ENCODE measurements around the gene RPL13.

Gene RPL13

GRCh38 chr16:89523680-89524344 lies 36.7 kb upstream of the RPL13 start:
- Histone ChIP-seq H3K4me3 (ENCODE audit: low read depth in 1 of 2, low read length in 2 of 2) (no peak overlapping the region), H3K27ac (ENCODE audit: low read length) (no peak overlapping the region), H3K27me3 (ENCODE audit: insufficient read depth, low read length, poor library complexity) (no peaks in the 10 kb centered on the region), H3K4me2 (ENCODE audit: insufficient read depth, low read length) (no peak overlapping the region), H3K79me2 (ENCODE audit: insufficient read depth, low read length) (peaks cover 38% of the 10 kb centered on the region), H3K36me3 (ENCODE audit: insufficient read depth, low read length) (peaks cover 88% of the 10 kb centered on the region), H3K4me1 (ENCODE audit: insufficient read depth, low read length) (no peaks in the 10 kb centered on the region), H3K9me3 (ENCODE audit: insufficient read depth, low read length, severe bottlenecking) (no peaks in the 10 kb centered on the region), H2AFZ (ENCODE audit: low read depth, low read length) (no peak overlapping the region), H4K20me1 (ENCODE audit: insufficient read depth, low read length) (peaks cover 33% of the 10 kb centered on the region), H3K9ac (ENCODE audit: low read depth, low read length) (no peak overlapping the region)
- no peak for ATAC-seq (ENCODE audit: insufficient read depth, low read depth)
- no peak for DNase-seq
- TF ChIP-seq EZH2 (IDR thresholded peaks at IDR 0.05; ENCODE audit: borderline replicate concordance, low read depth, low read length, severe bottlenecking): no peak
- TF ChIP-seq, protein P1, sequence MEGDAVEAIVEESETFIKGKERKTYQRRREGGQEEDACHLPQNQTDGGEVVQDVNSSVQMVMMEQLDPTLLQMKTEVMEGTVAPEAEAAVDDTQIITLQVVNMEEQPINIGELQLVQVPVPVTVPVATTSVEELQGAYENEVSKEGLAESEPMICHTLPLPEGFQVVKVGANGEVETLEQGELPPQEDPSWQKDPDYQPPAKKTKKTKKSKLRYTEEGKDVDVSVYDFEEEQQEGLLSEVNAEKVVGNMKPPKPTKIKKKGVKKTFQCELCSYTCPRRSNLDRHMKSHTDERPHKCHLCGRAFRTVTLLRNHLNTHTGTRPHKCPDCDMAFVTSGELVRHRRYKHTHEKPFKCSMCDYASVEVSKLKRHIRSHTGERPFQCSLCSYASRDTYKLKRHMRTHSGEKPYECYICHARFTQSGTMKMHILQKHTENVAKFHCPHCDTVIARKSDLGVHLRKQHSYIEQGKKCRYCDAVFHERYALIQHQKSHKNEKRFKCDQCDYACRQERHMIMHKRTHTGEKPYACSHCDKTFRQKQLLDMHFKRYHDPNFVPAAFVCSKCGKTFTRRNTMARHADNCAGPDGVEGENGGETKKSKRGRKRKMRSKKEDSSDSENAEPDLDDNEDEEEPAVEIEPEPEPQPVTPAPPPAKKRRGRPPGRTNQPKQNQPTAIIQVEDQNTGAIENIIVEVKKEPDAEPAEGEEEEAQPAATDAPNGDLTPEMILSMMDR (IDR thresholded peaks at IDR 0.05; ENCODE audit: borderline replicate concordance, extremely low read depth, low read length, poor library complexity, severe bottlenecking): no peak

DNA sequence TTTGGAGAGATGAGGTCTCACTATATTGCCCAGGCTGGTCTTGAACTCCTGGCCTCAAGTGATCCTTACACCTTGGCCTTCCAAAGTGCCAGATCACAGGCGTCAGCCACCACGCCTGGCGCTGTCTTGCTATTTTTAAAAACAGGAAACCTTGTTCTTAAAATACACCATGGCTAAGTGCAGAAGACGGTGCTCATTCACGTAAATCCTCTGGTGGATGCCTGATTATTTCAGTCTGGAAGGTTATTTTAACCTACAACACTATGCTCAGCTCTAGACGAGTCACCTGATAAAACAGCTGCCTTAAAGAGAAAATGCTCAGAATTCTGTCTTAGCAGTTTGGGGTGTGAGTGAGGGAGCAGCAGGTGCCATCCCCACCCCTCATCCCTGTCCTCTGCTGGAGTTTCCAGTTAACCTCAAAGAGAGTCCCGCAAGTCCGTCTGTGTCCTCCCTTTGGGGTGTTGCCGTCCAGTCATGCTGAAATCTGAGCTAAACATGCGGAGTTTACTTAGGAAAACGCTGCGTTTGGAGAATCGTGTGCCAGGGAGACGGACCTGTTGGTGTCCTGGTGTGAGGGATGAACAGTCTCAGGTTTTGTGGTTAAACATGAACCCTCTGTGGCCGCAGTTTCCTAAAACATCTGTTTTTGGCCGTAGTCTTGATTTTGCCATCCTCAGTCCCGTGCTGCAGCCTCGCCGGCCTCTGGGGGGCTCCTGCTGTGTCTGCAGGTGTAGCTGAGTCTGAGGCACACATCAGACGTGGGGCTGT lies 35.2 kb upstream of the RPL13 start:
- DNase-seq (no peak), ATAC-seq (ENCODE audit: insufficient read depth, low read depth) (no peak)
- no peak overlapping the region for H3K27ac ChIP-seq (ENCODE audit: low read length)
- peaks cover 26% of the 10 kb centered on the region for H4K20me1 ChIP-seq (ENCODE audit: insufficient read depth, low read length)
- H3K9me3 ChIP-seq (ENCODE audit: insufficient read depth, low read length, severe bottlenecking): no peaks in the 10 kb centered on the region
- peaks cover 25% of the 10 kb centered on the region for H3K79me2 ChIP-seq (ENCODE audit: insufficient read depth, low read length)
- peaks cover 89% of the 10 kb centered on the region for H3K36me3 ChIP-seq (ENCODE audit: insufficient read depth, low read length)
- H3K4me3 ChIP-seq (ENCODE audit: low read depth in 1 of 2, low read length in 2 of 2): no peak overlapping the region
- TF ChIP-seq EZH2 (IDR thresholded peaks at IDR 0.05; ENCODE audit: borderline replicate concordance, low read depth, low read length, severe bottlenecking): no peak
- TF ChIP-seq, protein P1 (IDR thresholded peaks at IDR 0.05; ENCODE audit: borderline replicate concordance, extremely low read depth, low read length, poor library complexity, severe bottlenecking): no peak
- no peak overlapping the region for H2AFZ ChIP-seq (ENCODE audit: low read depth, low read length)
- no peak overlapping the region for H3K4me2 ChIP-seq (ENCODE audit: insufficient read depth, low read length)
- no peak overlapping the region for H3K9ac ChIP-seq (ENCODE audit: low read depth, low read length)
- no peaks in the 10 kb centered on the region for H3K27me3 ChIP-seq (ENCODE audit: insufficient read depth, low read length, poor library complexity)
- no peaks in the 10 kb centered on the region for H3K4me1 ChIP-seq (ENCODE audit: insufficient read depth, low read length)

GRCh38 chr16:89529097-89529496 lies 31.4 kb upstream of the RPL13 start:
- Histone ChIP-seq H4K20me1 (ENCODE audit: insufficient read depth, low read length) (peaks cover 2% of the 10 kb centered on the region; the same call in 1 of the 2 replicates), H2AFZ (ENCODE audit: low read depth, low read length) (no peak overlapping the region), H3K36me3 (ENCODE audit: insufficient read depth, low read length) (peaks cover 88% of the 10 kb centered on the region), H3K9ac (ENCODE audit: low read depth, low read length) (no peak overlapping the region), H3K27ac (ENCODE audit: low read length) (no peak overlapping the region), H3K4me1 (ENCODE audit: insufficient read depth, low read length) (no peaks in the 10 kb centered on the region), H3K4me2 (ENCODE audit: insufficient read depth, low read length) (no peak overlapping the region), H3K27me3 (ENCODE audit: insufficient read depth, low read length, poor library complexity) (no peaks in the 10 kb centered on the region), H3K9me3 (ENCODE audit: insufficient read depth, low read length, severe bottlenecking) (no peaks in the 10 kb centered on the region), H3K4me3 (ENCODE audit: low read depth in 1 of 2, low read length in 2 of 2) (no peak overlapping the region), H3K79me2 (ENCODE audit: insufficient read depth, low read length) (no peaks in the 10 kb centered on the region; the same call in none of the 2 replicates)
- no peak for ATAC-seq (ENCODE audit: insufficient read depth, low read depth)
- no peak for DNase-seq
- TF ChIP-seq, protein P1 (IDR thresholded peaks at IDR 0.05; ENCODE audit: borderline replicate concordance, extremely low read depth, low read length, poor library complexity, severe bottlenecking): no peak
- TF ChIP-seq EZH2 (IDR thresholded peaks at IDR 0.05; ENCODE audit: borderline replicate concordance, low read depth, low read length, severe bottlenecking): no peak
